ENCODE data around the gene HSDL1. TPM values are rescaled to one million over a fixed set of nuclear protein-coding genes. Genes with fewer than 3 reads are reported as not detected.
A peak's percentile ranks its signal among the peaks of the same experiment; 100 is the strongest.

HSDL1 gene
- total RNA-seq, 1 experiment from 2014 or later: 13.3 TPM

- Histone ChIP-seq H3K4me3 (ENCODE audit: low read length) (no peak overlapping the region), H3K9me2 (replicated peaks; ENCODE audit: low read length) (no peaks in the 10 kb centered on the region), H3K27me3 (ENCODE audit: low read length) (no peaks in the 10 kb centered on the region), H3K9me3 (ENCODE audit: low read length) (no peaks in the 10 kb centered on the region), H2AFZ (ENCODE audit: low read length) (no peak overlapping the region), H3F3A (ENCODE audit: low read length, unreplicated experiment) (no peaks in the 10 kb centered on the region), H3K9ac (ENCODE audit: low read length) (no peak overlapping the region), H4K20me1 (ENCODE audit: low read length) (no peaks in the 10 kb centered on the region), H3K36me3 (ENCODE audit: low read depth, low read length) (no peaks in the 10 kb centered on the region), H3K4me1 (ENCODE audit: insufficient read depth, low read length) (peaks cover 8% of the 10 kb centered on the region), H3K79me2 (ENCODE audit: low read length) (peaks cover 28% of the 10 kb centered on the region), H3K27ac (ENCODE audit: low read length) (no peak overlapping the region), H3K4me2 (ENCODE audit: low read length) (no peak overlapping the region)
- no peak for DNase-seq
- ChIA-PET POLR2A (ENCODE audit: unreplicated experiment) (no interaction called here), CTCF (no interaction called here)
- ATAC-seq: no peak
- intact Hi-C loops (cut with micrococcal nuclease): no loop called here
- no TSS peak for BruUV-seq (replicated peaks)
- TF ChIP-seq EZH2phosphoT487 (IDR thresholded peaks at IDR 0.05; ENCODE audit: borderline replicate concordance, low read length) (no peak), EZH2 (IDR thresholded peaks at IDR 0.05; ENCODE audit: low read length, unreplicated experiment) (no peak)
- TF ChIP-seq, protein P1, sequence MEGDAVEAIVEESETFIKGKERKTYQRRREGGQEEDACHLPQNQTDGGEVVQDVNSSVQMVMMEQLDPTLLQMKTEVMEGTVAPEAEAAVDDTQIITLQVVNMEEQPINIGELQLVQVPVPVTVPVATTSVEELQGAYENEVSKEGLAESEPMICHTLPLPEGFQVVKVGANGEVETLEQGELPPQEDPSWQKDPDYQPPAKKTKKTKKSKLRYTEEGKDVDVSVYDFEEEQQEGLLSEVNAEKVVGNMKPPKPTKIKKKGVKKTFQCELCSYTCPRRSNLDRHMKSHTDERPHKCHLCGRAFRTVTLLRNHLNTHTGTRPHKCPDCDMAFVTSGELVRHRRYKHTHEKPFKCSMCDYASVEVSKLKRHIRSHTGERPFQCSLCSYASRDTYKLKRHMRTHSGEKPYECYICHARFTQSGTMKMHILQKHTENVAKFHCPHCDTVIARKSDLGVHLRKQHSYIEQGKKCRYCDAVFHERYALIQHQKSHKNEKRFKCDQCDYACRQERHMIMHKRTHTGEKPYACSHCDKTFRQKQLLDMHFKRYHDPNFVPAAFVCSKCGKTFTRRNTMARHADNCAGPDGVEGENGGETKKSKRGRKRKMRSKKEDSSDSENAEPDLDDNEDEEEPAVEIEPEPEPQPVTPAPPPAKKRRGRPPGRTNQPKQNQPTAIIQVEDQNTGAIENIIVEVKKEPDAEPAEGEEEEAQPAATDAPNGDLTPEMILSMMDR (conservative IDR thresholded peaks at IDR 0.05; ENCODE audit: low read depth, low read length): no peak
Measured at GRCh38 chr16:84139628-84140258, 5.2 kb downstream of the HSDL1 start.

- POLR2A ChIA-PET (ENCODE audit: unreplicated experiment): no interaction called here
- Histone ChIP-seq H3K4me2 (ENCODE audit: low read length) (0 out of 2 replicates have a peak overlapping the region, but pooled peaks have one; percentile 22), H2AFZ (ENCODE audit: low read length) (no peak overlapping the region)
Measured at GRCh38 chr16:84138824-84139627, 6.0 kb downstream of the HSDL1 start.

More at GRCh38 chr16:84138824-84139627, 6.0 kb downstream of the HSDL1 start:
- ATAC-seq: peak; percentile 71
- Histone ChIP-seq H3F3A (ENCODE audit: low read length, unreplicated experiment) (no peaks in the 10 kb centered on the region), H3K79me2 (ENCODE audit: low read length) (peaks cover 21% of the 10 kb centered on the region), H3K27me3 (ENCODE audit: low read length) (no peaks in the 10 kb centered on the region), H3K9ac (ENCODE audit: low read length) (no peak overlapping the region), H3K9me2 (replicated peaks; ENCODE audit: low read length) (no peaks in the 10 kb centered on the region), H3K4me3 (ENCODE audit: low read length) (no peak overlapping the region), H3K27ac (ENCODE audit: low read length) (no peak overlapping the region), H3K36me3 (ENCODE audit: low read depth, low read length) (no peaks in the 10 kb centered on the region), H3K4me1 (ENCODE audit: insufficient read depth, low read length) (peaks cover 8% of the 10 kb centered on the region), H3K9me3 (ENCODE audit: low read length) (no peaks in the 10 kb centered on the region), H4K20me1 (ENCODE audit: low read length) (no peaks in the 10 kb centered on the region)
- TF ChIP-seq EZH2 (IDR thresholded peaks at IDR 0.05; ENCODE audit: low read length, unreplicated experiment): no peak
- TF ChIP-seq EZH2phosphoT487 (IDR thresholded peaks at IDR 0.05; ENCODE audit: borderline replicate concordance, low read length): no peak
- TF ChIP-seq, protein P1 (conservative IDR thresholded peaks at IDR 0.05; ENCODE audit: low read depth, low read length): no peak
- DNase-seq: peak; percentile 22
- intact Hi-C loops (cut with micrococcal nuclease): no loop called here
- CTCF ChIA-PET: no interaction called here
- BruUV-seq (replicated peaks): no TSS peak

Measured in PC-3 (cell line).